Measurements from ENCODE around the gene SYNE2. TPM values are rescaled to one million over a fixed set of nuclear protein-coding genes. Genes with fewer than 3 reads are reported as not detected.

Gene SYNE2
- total RNA-seq, 1 experiment from 2014 or later, result 48.5 TPM

- POLR2A ChIA-PET, result no interaction called here
- H3K4me1 Mint-ChIP-seq (ENCODE audit: low read depth, unreplicated experiment), result no peaks in the 10 kb centered on the region
Observed at GRCh38 chr14:64088647-64088964, 235.8 kb downstream of the SYNE2 start.

GRCh38 chr14:64089920-64090319 lies 237.1 kb downstream of the SYNE2 start:
- Mint-ChIP-seq H3K4me3 (ENCODE audit: unreplicated experiment) (no peak overlapping the region), H3K36me3 (ENCODE audit: insufficient read depth, unreplicated experiment) (no peaks in the 10 kb centered on the region), H3K4me1 (ENCODE audit: low read depth, unreplicated experiment) (no peaks in the 10 kb centered on the region), H3K27me3 (ENCODE audit: insufficient read depth, unreplicated experiment) (no peaks in the 10 kb centered on the region), H3K27ac (ENCODE audit: unreplicated experiment) (no peak overlapping the region), H3K9me3 (ENCODE audit: unreplicated experiment) (no peaks in the 10 kb centered on the region)
- Histone ChIP-seq H3K4me1 (no peaks in the 10 kb centered on the region), H3K4me3 (ENCODE audit: low read depth, low read length) (no peak overlapping the region), H3K9me3 (no peaks in the 10 kb centered on the region), H3K36me3 (ENCODE audit: control insufficient read depth, insufficient read depth, low read length) (no peaks in the 10 kb centered on the region), H3K27me3 (replicated peaks; ENCODE audit: control insufficient read depth, insufficient read depth, low read length) (no peaks in the 10 kb centered on the region)
- CTCF ChIA-PET, result no interaction called here
- no TSS peak for BruUV-seq (replicated peaks)
- intact Hi-C loops (cut with micrococcal nuclease; ENCODE audit: unreplicated experiment), result no loop called here
- TF ChIP-seq CTCF (IDR thresholded peaks at IDR 0.05; ENCODE audit: insufficient read depth in 1 of 2, low read depth in 1 of 2, low read length in 1 of 2, severe bottlenecking in 1 of 2, unreplicated experiment in 1 of 2), result no peak
- POLR2A ChIA-PET, result no interaction called here
- DNase-seq, result no peak

More at GRCh38 chr14:64088647-64088964, 235.8 kb downstream of the SYNE2 start:
- Mint-ChIP-seq H3K4me3 (ENCODE audit: unreplicated experiment) (no peak overlapping the region), H3K36me3 (ENCODE audit: insufficient read depth, unreplicated experiment) (peaks cover 5% of the 10 kb centered on the region), H3K9me3 (ENCODE audit: unreplicated experiment) (no peaks in the 10 kb centered on the region), H3K27me3 (ENCODE audit: insufficient read depth, unreplicated experiment) (no peaks in the 10 kb centered on the region), H3K27ac (ENCODE audit: unreplicated experiment) (no peak overlapping the region)
- Histone ChIP-seq H3K4me3 (ENCODE audit: low read depth, low read length) (no peak overlapping the region), H3K9me3 (no peaks in the 10 kb centered on the region), H3K4me1 (no peaks in the 10 kb centered on the region), H3K36me3 (ENCODE audit: control insufficient read depth, insufficient read depth, low read length) (no peaks in the 10 kb centered on the region), H3K27me3 (replicated peaks; ENCODE audit: control insufficient read depth, insufficient read depth, low read length) (no peaks in the 10 kb centered on the region)
- intact Hi-C loops (cut with micrococcal nuclease; ENCODE audit: unreplicated experiment), result no loop called here
- no TSS peak for BruUV-seq (replicated peaks)
- CTCF ChIA-PET, result no interaction called here
- no peak for DNase-seq
- TF ChIP-seq CTCF (IDR thresholded peaks at IDR 0.05; ENCODE audit: insufficient read depth in 1 of 2, low read depth in 1 of 2, low read length in 1 of 2, severe bottlenecking in 1 of 2, unreplicated experiment in 1 of 2), result no peak

GRCh38 chr14:64091217-64091616 lies 238.4 kb downstream of the SYNE2 start:
- no peaks in the 10 kb centered on the region for H3K27me3 ChIP-seq (replicated peaks; ENCODE audit: control insufficient read depth, insufficient read depth, low read length)
- intact Hi-C loops (cut with micrococcal nuclease; ENCODE audit: unreplicated experiment), result no loop called here
- no peak for DNase-seq
- no peaks in the 10 kb centered on the region for H3K36me3 ChIP-seq (ENCODE audit: control insufficient read depth, insufficient read depth, low read length)
- no peak overlapping the region for H3K4me3 Mint-ChIP-seq (ENCODE audit: unreplicated experiment)
- POLR2A ChIA-PET, result no interaction called here
- no peak overlapping the region for H3K27ac Mint-ChIP-seq (ENCODE audit: unreplicated experiment)
- CTCF ChIA-PET, result no interaction called here
- no peak for TF ChIP-seq CTCF (IDR thresholded peaks at IDR 0.05; ENCODE audit: insufficient read depth in 1 of 2, low read depth in 1 of 2, low read length in 1 of 2, severe bottlenecking in 1 of 2, unreplicated experiment in 1 of 2)
- no peaks in the 10 kb centered on the region for H3K9me3 Mint-ChIP-seq (ENCODE audit: unreplicated experiment)
- H3K4me3 ChIP-seq (ENCODE audit: low read depth, low read length), result no peak overlapping the region
- BruUV-seq (replicated peaks), result no TSS peak
- no peaks in the 10 kb centered on the region for H3K9me3 ChIP-seq
- H3K36me3 Mint-ChIP-seq (ENCODE audit: insufficient read depth, unreplicated experiment), result no peaks in the 10 kb centered on the region
- H3K27me3 Mint-ChIP-seq (ENCODE audit: insufficient read depth, unreplicated experiment), result no peaks in the 10 kb centered on the region
- no peaks in the 10 kb centered on the region for H3K4me1 Mint-ChIP-seq (ENCODE audit: low read depth, unreplicated experiment)
- no peaks in the 10 kb centered on the region for H3K4me1 ChIP-seq

All from Caco-2 (cell line).